ENCODE data around the gene TCERG1L. TPM values are rescaled to one million over a fixed set of nuclear protein-coding genes. Genes with fewer than 3 reads are reported as not detected.

TCERG1L gene
- total RNA-seq, 1 experiment from 2014 or later: not detected

DNA sequence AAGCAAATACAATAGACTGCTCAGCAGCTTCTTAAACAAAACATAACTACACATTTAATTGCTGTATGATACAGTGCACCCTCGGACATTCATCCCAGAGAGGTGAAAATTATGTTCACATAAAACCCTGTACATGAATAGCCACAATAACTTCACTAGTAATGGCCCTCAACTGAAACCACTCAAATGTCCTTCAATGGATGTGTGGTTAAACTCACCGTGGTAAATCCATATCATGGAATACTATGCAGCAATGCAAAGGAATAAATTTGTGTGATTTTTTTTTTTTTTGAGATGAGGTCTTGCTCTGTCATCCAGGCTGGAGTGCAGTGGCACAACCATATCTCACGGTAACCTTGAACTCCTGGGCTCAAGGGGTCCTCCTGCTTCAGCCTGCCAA, 252.7 kb downstream of the TCERG1L start:
- Mint-ChIP-seq H3K27ac (ENCODE audit: unreplicated experiment) (no peak overlapping the region), H3K36me3 (ENCODE audit: insufficient read depth, unreplicated experiment) (no peaks in the 10 kb centered on the region), H3K4me1 (ENCODE audit: low read depth, unreplicated experiment) (no peaks in the 10 kb centered on the region), H3K4me3 (ENCODE audit: low read depth, unreplicated experiment) (no peak overlapping the region), H3K9me3 (ENCODE audit: low read depth, unreplicated experiment) (peaks cover 4% of the 10 kb centered on the region), H3K27me3 (ENCODE audit: unreplicated experiment) (no peaks in the 10 kb centered on the region)
- intact Hi-C loops (cut with micrococcal nuclease; ENCODE audit: unreplicated experiment): no loop called here
- TF ChIP-seq, protein P1, sequence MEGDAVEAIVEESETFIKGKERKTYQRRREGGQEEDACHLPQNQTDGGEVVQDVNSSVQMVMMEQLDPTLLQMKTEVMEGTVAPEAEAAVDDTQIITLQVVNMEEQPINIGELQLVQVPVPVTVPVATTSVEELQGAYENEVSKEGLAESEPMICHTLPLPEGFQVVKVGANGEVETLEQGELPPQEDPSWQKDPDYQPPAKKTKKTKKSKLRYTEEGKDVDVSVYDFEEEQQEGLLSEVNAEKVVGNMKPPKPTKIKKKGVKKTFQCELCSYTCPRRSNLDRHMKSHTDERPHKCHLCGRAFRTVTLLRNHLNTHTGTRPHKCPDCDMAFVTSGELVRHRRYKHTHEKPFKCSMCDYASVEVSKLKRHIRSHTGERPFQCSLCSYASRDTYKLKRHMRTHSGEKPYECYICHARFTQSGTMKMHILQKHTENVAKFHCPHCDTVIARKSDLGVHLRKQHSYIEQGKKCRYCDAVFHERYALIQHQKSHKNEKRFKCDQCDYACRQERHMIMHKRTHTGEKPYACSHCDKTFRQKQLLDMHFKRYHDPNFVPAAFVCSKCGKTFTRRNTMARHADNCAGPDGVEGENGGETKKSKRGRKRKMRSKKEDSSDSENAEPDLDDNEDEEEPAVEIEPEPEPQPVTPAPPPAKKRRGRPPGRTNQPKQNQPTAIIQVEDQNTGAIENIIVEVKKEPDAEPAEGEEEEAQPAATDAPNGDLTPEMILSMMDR (IDR thresholded peaks at IDR 0.05; ENCODE audit: unreplicated experiment): no peak
- CTCF ChIA-PET: no interaction called here
- DNase-seq: no peak
- no TSS peak for BruUV-seq (replicated peaks)

DNA sequence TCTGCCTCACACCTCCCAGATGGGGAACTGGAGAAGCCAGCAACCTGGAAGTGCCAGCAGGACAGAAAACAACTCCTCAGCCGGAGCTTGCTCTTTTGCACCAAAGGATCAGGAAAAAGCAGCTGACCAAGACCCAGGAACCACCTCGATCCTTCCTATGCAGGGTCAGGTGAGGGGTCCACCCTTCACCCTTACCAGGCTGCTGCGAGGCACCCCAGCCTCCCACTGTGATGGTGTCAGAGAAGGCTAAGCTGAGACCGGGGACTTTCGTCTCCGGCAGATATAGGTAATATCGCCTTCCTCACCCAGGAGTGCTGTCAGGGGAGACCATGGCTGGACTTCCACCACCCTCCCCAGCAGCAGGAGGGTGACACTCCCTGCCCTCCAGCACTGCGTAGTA, 254.7 kb downstream of the TCERG1L start:
- Mint-ChIP-seq H3K4me3 (ENCODE audit: low read depth, unreplicated experiment) (no peak overlapping the region), H3K27me3 (ENCODE audit: unreplicated experiment) (no peaks in the 10 kb centered on the region), H3K4me1 (ENCODE audit: low read depth, unreplicated experiment) (no peaks in the 10 kb centered on the region), H3K9me3 (ENCODE audit: low read depth, unreplicated experiment) (peaks cover 4% of the 10 kb centered on the region), H3K27ac (ENCODE audit: unreplicated experiment) (no peak overlapping the region), H3K36me3 (ENCODE audit: insufficient read depth, unreplicated experiment) (no peaks in the 10 kb centered on the region)
- TF ChIP-seq, protein P1 (IDR thresholded peaks at IDR 0.05; ENCODE audit: unreplicated experiment): no peak
- intact Hi-C loops (cut with micrococcal nuclease; ENCODE audit: unreplicated experiment): no loop called here
- no peak for DNase-seq
- BruUV-seq (replicated peaks): no TSS peak
- CTCF ChIA-PET: no interaction called here

DNA sequence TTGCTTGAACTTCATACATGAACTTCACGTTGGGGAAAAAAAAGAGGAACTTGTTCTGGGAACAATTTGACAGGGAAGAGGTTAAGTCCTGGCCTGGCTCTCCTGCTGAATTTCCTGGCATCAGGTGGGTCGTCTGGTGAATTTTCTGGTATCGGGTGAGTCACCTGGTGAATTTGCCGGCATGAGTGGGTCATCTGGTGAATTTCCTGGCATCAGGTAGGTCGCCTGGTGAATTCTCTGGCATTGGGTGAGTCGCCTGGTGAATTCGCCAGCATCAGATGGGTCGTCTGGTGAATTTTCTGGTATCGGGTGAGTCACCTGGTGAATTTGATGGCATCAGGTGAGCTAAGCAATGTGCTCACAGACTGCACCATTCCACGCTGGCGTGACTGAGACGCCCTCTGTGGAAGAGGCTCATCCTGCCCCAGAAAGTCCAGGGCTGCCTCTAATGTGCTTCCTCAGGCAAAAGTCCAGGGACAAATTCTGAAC, 255.4 kb downstream of the TCERG1L start:
- intact Hi-C loops (cut with micrococcal nuclease; ENCODE audit: unreplicated experiment): no loop called here
- no TSS peak for BruUV-seq (replicated peaks)
- CTCF ChIA-PET: no interaction called here
- H3K9me3 Mint-ChIP-seq (ENCODE audit: low read depth, unreplicated experiment): peaks cover 4% of the 10 kb centered on the region
- no peak overlapping the region for H3K27ac Mint-ChIP-seq (ENCODE audit: unreplicated experiment)
- H3K36me3 Mint-ChIP-seq (ENCODE audit: insufficient read depth, unreplicated experiment): no peaks in the 10 kb centered on the region
- H3K27me3 Mint-ChIP-seq (ENCODE audit: unreplicated experiment): no peaks in the 10 kb centered on the region
- no peak for DNase-seq
- TF ChIP-seq, protein P1 (IDR thresholded peaks at IDR 0.05; ENCODE audit: unreplicated experiment): no peak
- no peaks in the 10 kb centered on the region for H3K4me1 Mint-ChIP-seq (ENCODE audit: low read depth, unreplicated experiment)
- H3K4me3 Mint-ChIP-seq (ENCODE audit: low read depth, unreplicated experiment): no peak overlapping the region

DNA sequence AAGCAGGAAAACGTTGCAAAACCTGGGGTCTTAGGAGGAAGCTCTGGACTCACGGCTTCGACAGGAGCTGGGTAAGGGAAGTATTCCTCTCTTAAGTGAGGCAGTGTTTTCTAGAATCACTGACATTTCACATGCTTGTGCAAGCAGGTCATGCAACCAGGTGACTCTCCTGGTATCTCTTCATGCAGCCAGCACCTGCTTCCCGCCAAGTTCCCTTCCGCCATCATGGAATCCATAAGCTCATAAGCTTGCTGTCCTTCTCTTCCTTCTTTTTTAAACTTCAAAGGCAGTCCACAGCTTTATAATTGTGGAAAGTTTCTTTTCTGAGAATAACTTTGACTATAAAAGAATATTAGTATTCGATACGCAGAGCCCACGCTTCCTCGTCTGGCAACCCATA, 256.1 kb downstream of the TCERG1L start:
- H3K27ac Mint-ChIP-seq (ENCODE audit: unreplicated experiment): no peak overlapping the region
- no peak for DNase-seq
- TF ChIP-seq, protein P1 (IDR thresholded peaks at IDR 0.05; ENCODE audit: unreplicated experiment): no peak
- intact Hi-C loops (cut with micrococcal nuclease; ENCODE audit: unreplicated experiment): no loop called here
- CTCF ChIA-PET: no interaction called here
- H3K9me3 Mint-ChIP-seq (ENCODE audit: low read depth, unreplicated experiment): peaks cover 7% of the 10 kb centered on the region
- no TSS peak for BruUV-seq (replicated peaks)
- no peaks in the 10 kb centered on the region for H3K27me3 Mint-ChIP-seq (ENCODE audit: unreplicated experiment)
- no peaks in the 10 kb centered on the region for H3K36me3 Mint-ChIP-seq (ENCODE audit: insufficient read depth, unreplicated experiment)
- no peaks in the 10 kb centered on the region for H3K4me1 Mint-ChIP-seq (ENCODE audit: low read depth, unreplicated experiment)
- no peak overlapping the region for H3K4me3 Mint-ChIP-seq (ENCODE audit: low read depth, unreplicated experiment)

All from Calu3 (cell line).